ENCODE results near the gene GNB1. TPM values are rescaled to one million over a fixed set of nuclear protein-coding genes. Genes with fewer than 3 reads are reported as not detected.

The GNB1 gene
- total RNA-seq, 4 donors from 2014 or later, result 54.3 to 102 (median 74.7) TPM

GRCh38 chr1:1779691-1780597, 110.9 kb downstream of the GNB1 start:
- peak overlapping the region; percentile 80 to 98 (median 94) for H3K27ac ChIP-seq
- intact Hi-C loops (cut with DNase I), result no loop called here
- DNase-seq, result no peak
- H3K9me3 ChIP-seq, result no peaks in the 10 kb centered on the region
- H3K4me3 ChIP-seq, result peak overlapping the region in 3 of 4 donors; percentile 2 to 99 (median 95)
- H3K36me3 ChIP-seq, result peaks cover 0 to 10% (median 0%) of the 10 kb centered on the region in 3 donors
- WGBS, 2 donors, result 30 to 41% methylated on average over 7 to 9 of the region's 19 CpGs
- TF ChIP-seq CTCF (IDR thresholded peaks at IDR 0.05) (no peak), POLR2A (IDR thresholded peaks at IDR 0.05) (peak in 1 of 4 donors; percentile 44)
- H3K27me3 ChIP-seq, result no peaks in the 10 kb centered on the region
- peaks cover 52 to 86% (median 69%) of the 10 kb centered on the region in 3 donors for H3K4me1 ChIP-seq

- peak overlapping the region; percentile 80 to 98 (median 94) for H3K27ac ChIP-seq
These were observed 111.6 kb downstream of the GNB1 start for GRCh38 chr1:1779320-1779675.

GRCh38 chr1:1778663-1779319, 112.1 kb downstream of the GNB1 start:
- DNase-seq, result peak; percentile 80
- peak overlapping the region; percentile 78 to 99 (median 95) for H3K4me3 ChIP-seq
- TF ChIP-seq CTCF (IDR thresholded peaks at IDR 0.05), result peak in 4 of 6 experiments; percentile 11 to 35 (median 20)
- TF ChIP-seq POLR2A (IDR thresholded peaks at IDR 0.05), result peak in 3 of 4 donors; percentile 40 to 67 (median 49)
- H3K36me3 ChIP-seq, result no peaks in the 10 kb centered on the region
- peaks cover 52 to 92% (median 69%) of the 10 kb centered on the region in 3 donors for H3K4me1 ChIP-seq
- intact Hi-C loops (cut with DNase I), result no loop called here
- H3K27me3 ChIP-seq, result no peaks in the 10 kb centered on the region
- H3K9me3 ChIP-seq, result no peaks in the 10 kb centered on the region
- WGBS, 2 donors, result 10% methylated on average over 2 of the region's 68 CpGs; no CpG with 5 or more reads in 1 of the 2 donors
- peak overlapping the region; percentile 80 to 98 (median 94) for H3K27ac ChIP-seq

More at GRCh38 chr1:1779320-1779675, 111.6 kb downstream of the GNB1 start:
- H3K9me3 ChIP-seq, result no peaks in the 10 kb centered on the region
- peak overlapping the region; percentile 78 to 99 (median 95) for H3K4me3 ChIP-seq
- peaks cover 0 to 3% (median 0%) of the 10 kb centered on the region in 3 donors for H3K36me3 ChIP-seq
- intact Hi-C loops (cut with DNase I), result no loop called here
- WGBS, 2 donors, result 68 to 81% methylated on average over 8 to 11 of the region's 11 CpGs
- H3K27me3 ChIP-seq, result no peaks in the 10 kb centered on the region
- no peak for TF ChIP-seq CTCF (IDR thresholded peaks at IDR 0.05)
- TF ChIP-seq POLR2A (IDR thresholded peaks at IDR 0.05), result no peak
- no peak for DNase-seq
- H3K4me1 ChIP-seq, result peaks cover 52 to 93% (median 69%) of the 10 kb centered on the region in 3 donors

GRCh38 chr1:1777950-1778662, 112.8 kb downstream of the GNB1 start, which contains the start of gene NADK:
TSS of gene NADK (minus strand) at chr1:1778470. CDS start at chr1:1765406, 13,064 bp downstream.
- Histone ChIP-seq H3K9me3 (no peaks in the 10 kb centered on the region), H3K4me1 (peaks cover 47 to 85% (median 63%) of the 10 kb centered on the region in 3 donors), H3K36me3 (no peaks in the 10 kb centered on the region), H3K4me3 (peak within 1 kb of the TSS; percentile 78 to 99 (median 95)), H3K27ac (peak within 1 kb of the TSS; percentile 92 to 98 (median 96)), H3K27me3 (no peaks in the 10 kb centered on the region)
- no peak for TF ChIP-seq CTCF (IDR thresholded peaks at IDR 0.05)
- TF ChIP-seq POLR2A (IDR thresholded peaks at IDR 0.05), result peak in 1 of 4 donors; percentile 40
- WGBS, 2 donors, result no CpG with 5 or more reads among the region's 99 CpGs
- intact Hi-C loops (cut with DNase I), result no loop called here
- DNase-seq, result no peak
